SK-N-SH treated with all-trans-retinoic acid at 6 μM for 48 hours (cell line): ENCODE results near the gene ADAMTSL1.

Source experiments
- ATAC-seq: fragments of 200-7000 bp; cut with Tn5 transposase; 3 replicates; pipeline ENCODE4 v1.9.1; 2020; ENCODE audit warnings: mild to moderate bottlenecking, moderate library complexity
- ARNTL ChIP-seq: fragments of 450-650 bp; formaldehyde crosslinking; IDR thresholded peaks from 2 replicates; pipeline ENCODE4 v1.5.0; 2020; ENCODE audit warnings: low read depth, mild to moderate bottlenecking, moderate library complexity, borderline replicate concordance
- CREB5 ChIP-seq: fragments of 250-450 bp; sonication (Bioruptor Pico); IDR thresholded peaks from 2 replicates; pipeline ENCODE4 v1.5.1; 2020; ENCODE audit warnings: low read depth, mild to moderate bottlenecking, moderate library complexity
- ESRRG ChIP-seq: fragments of 250-450 bp; sonication (Bioruptor Pico); IDR thresholded peaks from 2 replicates; pipeline ENCODE4 v1.6.1; 2021; ENCODE audit warnings: mild to moderate bottlenecking
- ISL1 ChIP-seq: fragments of 250-450 bp; sonication (Bioruptor Pico); IDR thresholded peaks from 2 replicates; pipeline ENCODE4 v2.1.2; 2022; ENCODE audit warnings: mild to moderate bottlenecking, moderate library complexity
- OSR1 ChIP-seq: fragments of 250-450 bp; sonication (Bioruptor Pico); IDR thresholded peaks from 2 replicates; pipeline ENCODE4 v1.8.0; 2022; ENCODE audit warnings: moderate library complexity, mild to moderate bottlenecking, inconsistent platforms
- PPARA ChIP-seq: fragments of 250-450 bp; sonication (Bioruptor Pico); IDR thresholded peaks from 2 replicates; pipeline ENCODE4 v1.5.0; 2020; ENCODE audit warnings: mild to moderate bottlenecking, borderline replicate concordance
- SNAI2 ChIP-seq: fragments of 250-450 bp; sonication (Bioruptor Pico); IDR thresholded peaks from 2 replicates; pipeline ENCODE4 v1.5.0; 2020; ENCODE audit warnings: mild to moderate bottlenecking, moderate library complexity
- TOX ChIP-seq: fragments of 250-450 bp; sonication (Bioruptor Pico); IDR thresholded peaks from 2 replicates; pipeline ENCODE4 v1.8.0; 2021; ENCODE audit warnings: mild to moderate bottlenecking, moderate library complexity, borderline replicate concordance
- TSHZ2 ChIP-seq: fragments of 250-450 bp; sonication (Bioruptor Pico); IDR thresholded peaks from 2 replicates; pipeline ENCODE4 v1.5.0; 2020; ENCODE audit warnings: mild to moderate bottlenecking, moderate library complexity
- ZC3H10 ChIP-seq: fragments of 250-450 bp; sonication (Bioruptor Pico); IDR thresholded peaks from 2 replicates; pipeline ENCODE4 v1.5.1; 2021; ENCODE audit warnings: mild to moderate bottlenecking, moderate library complexity
- ZFP3 ChIP-seq: fragments of 250-450 bp; sonication (Bioruptor Pico); IDR thresholded peaks from 2 replicates; pipeline ENCODE4 v1.5.0; 2020; ENCODE audit warnings: mild to moderate bottlenecking, moderate library complexity
- ZFP30 ChIP-seq: fragments of 450-650 bp; formaldehyde crosslinking; IDR thresholded peaks from 2 replicates; pipeline ENCODE4 v1.5.0; 2022; ENCODE audit warnings: mild to moderate bottlenecking, moderate library complexity
- TF ChIP-seq, protein P1 (sequence below): fragments of 250-450 bp; sonication (Bioruptor Pico); IDR thresholded peaks from 2 replicates; pipeline ENCODE4 v1.5.1; 2021; ENCODE audit warnings: mild to moderate bottlenecking, moderate library complexity
- TF ChIP-seq, protein P2 (sequence below): fragments of 250-450 bp; sonication (Bioruptor Pico); IDR thresholded peaks from 2 replicates; pipeline ENCODE4 v1.8.0; 2020; ENCODE audit warnings: mild to moderate bottlenecking, moderate library complexity, borderline replicate concordance
- TF ChIP-seq, protein P3 (sequence below): fragments of 250-450 bp; sonication (Bioruptor Pico); IDR thresholded peaks from 2 replicates; pipeline ENCODE4 v1.8.0; 2021; ENCODE audit warnings: low read depth, mild to moderate bottlenecking, moderate library complexity, borderline replicate concordance

Gene ADAMTSL1

GRCh38 chr9:18786196-18786595, 312.2 kb downstream of the ADAMTSL1 start:
- ATAC-seq, result peak; percentile 66
- no peak for TF ChIP-seq PPARA (CRISPR knock-in tag)
- TF ChIP-seq, protein P1, sequence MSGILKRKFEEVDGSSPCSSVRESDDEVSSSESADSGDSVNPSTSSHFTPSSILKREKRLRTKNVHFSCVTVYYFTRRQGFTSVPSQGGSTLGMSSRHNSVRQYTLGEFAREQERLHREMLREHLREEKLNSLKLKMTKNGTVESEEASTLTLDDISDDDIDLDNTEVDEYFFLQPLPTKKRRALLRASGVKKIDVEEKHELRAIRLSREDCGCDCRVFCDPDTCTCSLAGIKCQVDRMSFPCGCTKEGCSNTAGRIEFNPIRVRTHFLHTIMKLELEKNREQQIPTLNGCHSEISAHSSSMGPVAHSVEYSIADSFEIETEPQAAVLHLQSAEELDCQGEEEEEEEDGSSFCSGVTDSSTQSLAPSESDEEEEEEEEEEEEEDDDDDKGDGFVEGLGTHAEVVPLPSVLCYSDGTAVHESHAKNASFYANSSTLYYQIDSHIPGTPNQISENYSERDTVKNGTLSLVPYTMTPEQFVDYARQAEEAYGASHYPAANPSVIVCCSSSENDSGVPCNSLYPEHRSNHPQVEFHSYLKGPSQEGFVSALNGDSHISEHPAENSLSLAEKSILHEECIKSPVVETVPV (CRISPR knock-in tag), result no peak
- no peak for TF ChIP-seq TSHZ2
- TF ChIP-seq, all 23 proteins: peak for 0

DNA sequence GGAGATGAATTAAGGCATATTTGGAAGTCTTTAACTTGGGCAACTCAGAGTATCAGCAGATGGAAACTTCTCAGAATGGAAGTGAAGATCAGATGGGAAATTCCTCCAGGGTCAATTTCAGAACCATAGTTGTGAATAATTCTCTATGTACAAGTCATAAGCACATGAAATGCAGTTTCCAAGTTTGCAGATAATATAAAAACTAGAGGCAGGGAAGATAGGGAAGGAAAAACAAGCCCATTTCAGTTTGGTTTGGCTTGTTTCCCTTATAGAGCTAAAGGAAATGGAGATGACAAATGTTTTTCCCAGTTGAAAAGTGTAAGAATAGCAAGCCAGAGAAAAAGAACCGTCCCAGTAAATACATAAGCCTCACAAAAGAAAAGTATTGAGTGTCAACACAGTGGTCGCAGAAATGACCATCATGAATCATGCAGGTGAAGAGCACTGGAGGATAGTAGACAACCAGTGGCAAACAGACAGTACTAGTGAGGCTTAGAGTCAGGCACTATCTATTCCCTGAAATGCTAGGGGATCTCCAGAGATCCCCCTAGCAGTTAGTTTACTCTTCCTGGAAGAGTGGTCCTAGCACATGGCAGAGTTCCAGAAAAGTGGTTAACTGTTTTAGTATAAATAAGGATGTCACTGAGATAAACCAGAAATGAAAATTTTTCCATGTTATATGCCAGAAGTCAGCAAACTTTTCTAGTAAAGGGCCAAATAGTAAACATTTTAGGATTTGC, 313.1 kb downstream of the ADAMTSL1 start:
- ATAC-seq, result peak; percentile 54
- TF ChIP-seq ZC3H10 (CRISPR knock-in tag), result no peak
- no peak for TF ChIP-seq OSR1
- TF ChIP-seq, protein P2, sequence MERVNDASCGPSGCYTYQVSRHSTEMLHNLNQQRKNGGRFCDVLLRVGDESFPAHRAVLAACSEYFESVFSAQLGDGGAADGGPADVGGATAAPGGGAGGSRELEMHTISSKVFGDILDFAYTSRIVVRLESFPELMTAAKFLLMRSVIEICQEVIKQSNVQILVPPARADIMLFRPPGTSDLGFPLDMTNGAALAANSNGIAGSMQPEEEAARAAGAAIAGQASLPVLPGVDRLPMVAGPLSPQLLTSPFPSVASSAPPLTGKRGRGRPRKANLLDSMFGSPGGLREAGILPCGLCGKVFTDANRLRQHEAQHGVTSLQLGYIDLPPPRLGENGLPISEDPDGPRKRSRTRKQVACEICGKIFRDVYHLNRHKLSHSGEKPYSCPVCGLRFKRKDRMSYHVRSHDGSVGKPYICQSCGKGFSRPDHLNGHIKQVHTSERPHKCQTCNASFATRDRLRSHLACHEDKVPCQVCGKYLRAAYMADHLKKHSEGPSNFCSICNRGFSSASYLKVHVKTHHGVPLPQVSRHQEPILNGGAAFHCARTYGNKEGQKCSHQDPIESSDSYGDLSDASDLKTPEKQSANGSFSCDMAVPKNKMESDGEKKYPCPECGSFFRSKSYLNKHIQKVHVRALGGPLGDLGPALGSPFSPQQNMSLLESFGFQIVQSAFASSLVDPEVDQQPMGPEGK (CRISPR knock-in tag), result no peak
- TF ChIP-seq TSHZ2, result no peak
- TF ChIP-seq PPARA (CRISPR knock-in tag), result no peak
- TF ChIP-seq, protein P3, sequence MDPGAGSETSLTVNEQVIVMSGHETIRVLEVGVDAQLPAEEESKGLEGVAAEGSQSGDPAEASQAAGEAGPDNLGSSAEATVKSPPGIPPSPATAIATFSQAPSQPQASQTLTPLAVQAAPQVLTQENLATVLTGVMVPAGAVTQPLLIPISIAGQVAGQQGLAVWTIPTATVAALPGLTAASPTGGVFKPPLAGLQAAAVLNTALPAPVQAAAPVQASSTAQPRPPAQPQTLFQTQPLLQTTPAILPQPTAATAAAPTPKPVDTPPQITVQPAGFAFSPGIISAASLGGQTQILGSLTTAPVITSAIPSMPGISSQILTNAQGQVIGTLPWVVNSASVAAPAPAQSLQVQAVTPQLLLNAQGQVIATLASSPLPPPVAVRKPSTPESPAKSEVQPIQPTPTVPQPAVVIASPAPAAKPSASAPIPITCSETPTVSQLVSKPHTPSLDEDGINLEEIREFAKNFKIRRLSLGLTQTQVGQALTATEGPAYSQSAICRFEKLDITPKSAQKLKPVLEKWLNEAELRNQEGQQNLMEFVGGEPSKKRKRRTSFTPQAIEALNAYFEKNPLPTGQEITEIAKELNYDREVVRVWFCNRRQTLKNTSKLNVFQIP, result no peak
- no peak for TF ChIP-seq CREB5 (CRISPR knock-in tag)
- TF ChIP-seq TOX (CRISPR knock-in tag), result no peak
- TF ChIP-seq ZFP30, result no peak
- TF ChIP-seq ZFP3 (CRISPR knock-in tag), result no peak
- no peak for TF ChIP-seq SNAI2 (CRISPR knock-in tag)
- TF ChIP-seq ISL1 (CRISPR knock-in tag), result no peak
- TF ChIP-seq ARNTL, result no peak
- TF ChIP-seq, protein P1 (CRISPR knock-in tag), result no peak
- TF ChIP-seq ESRRG (CRISPR knock-in tag), result no peak
